H9 (cell line): ENCODE results near the gene ABCC4. TPM values are rescaled to one million over a fixed set of nuclear protein-coding genes. Genes with fewer than 3 reads are reported as not detected.

Experiments
- DNase-seq: peaks from one replicate; pipeline ENCODE4 v3.0.0-alpha.2; 2017
- H2AFZ ChIP-seq: one replicate; pipeline ENCODE4 v1.6.1; 2013; ENCODE audit warnings: mild to moderate bottlenecking, low read length, control low read depth, moderate library complexity
- H2AK5ac ChIP-seq: 2 replicates; pipeline ENCODE4 v1.6.1; 2013; ENCODE audit warnings: low read length, control low read depth, mixed read lengths; ENCODE audit not compliant: insufficient read length
- H2BK120ac ChIP-seq: one replicate; pipeline ENCODE4 v1.6.1; 2013; ENCODE audit warnings: low read depth, mild to moderate bottlenecking, low read length, control low read depth, inconsistent platforms; ENCODE audit not compliant: poor library complexity, severe bottlenecking
- H2BK12ac ChIP-seq: 2 replicates; pipeline ENCODE4 v1.6.1; 2013; ENCODE audit warnings: low read length, control low read depth, mixed read lengths, low read depth; ENCODE audit not compliant: insufficient read length
- H2BK15ac ChIP-seq: 2 replicates; pipeline ENCODE4 v1.6.1; 2013; ENCODE audit warnings: low read depth, low read length, control low read depth
- H2BK20ac ChIP-seq: one replicate; pipeline ENCODE4 v1.6.1; 2013; ENCODE audit warnings: low read depth, mild to moderate bottlenecking, low read length, control low read depth, inconsistent platforms; ENCODE audit not compliant: poor library complexity, severe bottlenecking
- H2BK5ac ChIP-seq: 2 replicates; pipeline ENCODE4 v1.6.1; 2013; ENCODE audit warnings: low read length, control low read depth, mixed read lengths; ENCODE audit not compliant: insufficient read length
- H3K14ac ChIP-seq: 2 replicates; pipeline ENCODE4 v1.6.1; 2013; ENCODE audit warnings: low read length, control low read depth; ENCODE audit not compliant: insufficient read depth
- H3K18ac ChIP-seq: 2 replicates; pipeline ENCODE4 v1.6.1; 2013; ENCODE audit warnings: low read depth, mild to moderate bottlenecking, mixed read lengths, low read length, control low read depth; ENCODE audit not compliant: insufficient read length
- H3K23ac ChIP-seq: 2 replicates; pipeline ENCODE4 v1.6.1; 2013; ENCODE audit warnings: low read length, control low read depth, mixed read lengths, low read depth; ENCODE audit not compliant: insufficient read length
- H3K23me2 ChIP-seq: 2 replicates; pipeline ENCODE4 v1.6.1; 2013; ENCODE audit warnings: low read depth, mild to moderate bottlenecking, mixed read lengths, low read length, control low read depth; ENCODE audit not compliant: insufficient read length, poor library complexity, severe bottlenecking
- H3K27ac ChIP-seq: 2 replicates; pipeline ENCODE4 v1.5.1; 2013; ENCODE audit warnings: low read length, control low read depth, mixed read lengths, low read depth; ENCODE audit not compliant: insufficient read length
- H3K27me3 ChIP-seq: 2 replicates; pipeline ENCODE4 v1.6.1; 2013; ENCODE audit warnings: low read length, control low read depth, inconsistent platforms; ENCODE audit not compliant: insufficient read depth
- H3K4ac ChIP-seq: 2 replicates; pipeline ENCODE4 v1.6.1; 2013; ENCODE audit warnings: low read depth, mild to moderate bottlenecking, control low read depth, inconsistent platforms, low read length, moderate library complexity
- H3K4me1 ChIP-seq: 2 replicates; pipeline ENCODE4 v1.6.1; 2013; ENCODE audit warnings: low read length, control low read depth, inconsistent platforms; ENCODE audit not compliant: insufficient read depth
- H3K4me2 ChIP-seq: 2 replicates; pipeline ENCODE4 v1.6.1; 2013; ENCODE audit warnings: low read length, control low read depth, mixed read lengths; ENCODE audit not compliant: insufficient read length, insufficient read depth
- H3K56ac ChIP-seq: 2 replicates; pipeline ENCODE4 v1.6.1; 2013; ENCODE audit warnings: low read depth, mild to moderate bottlenecking, mixed read lengths, low read length, control low read depth; ENCODE audit not compliant: insufficient read length
- H3K79me1 ChIP-seq: 2 replicates; pipeline ENCODE4 v1.6.1; 2013; ENCODE audit warnings: low read depth, mild to moderate bottlenecking, moderate library complexity, low read length, control low read depth, inconsistent platforms; ENCODE audit not compliant: insufficient read depth, poor library complexity, severe bottlenecking
- H3K79me2 ChIP-seq: 2 replicates; pipeline ENCODE4 v1.6.1; 2013; ENCODE audit warnings: low read length, control low read depth, inconsistent platforms; ENCODE audit not compliant: insufficient read depth
- H3K9ac ChIP-seq: 2 replicates; pipeline ENCODE4 v1.6.1; 2013; ENCODE audit warnings: low read length, control low read depth, mixed read lengths; ENCODE audit not compliant: insufficient read length; ENCODE audit errors: extremely low read depth
- H3K9me3 ChIP-seq: one replicate; pipeline ENCODE4 v1.6.1; 2013; ENCODE audit warnings: low read depth, low read length, inconsistent platforms; ENCODE audit not compliant: control insufficient read depth
- H3T11ph ChIP-seq: one replicate; pipeline ENCODE4 v1.6.1; 2013; ENCODE audit warnings: mild to moderate bottlenecking, low read length, control low read depth, inconsistent platforms
- H4K20me1 ChIP-seq: one replicate; pipeline ENCODE4 v1.6.1; 2013; ENCODE audit not compliant: control insufficient read depth, insufficient read length, insufficient read depth
- H4K5ac ChIP-seq: 2 replicates; pipeline ENCODE4 v1.6.1; 2013; ENCODE audit warnings: low read depth, mild to moderate bottlenecking, mixed read lengths, low read length, control low read depth; ENCODE audit not compliant: insufficient read length
- H4K8ac ChIP-seq: replicated peaks from 2 replicates; pipeline ENCODE4 v1.6.1; 2013; ENCODE audit warnings: low read length, control low read depth, mixed read lengths, low read depth; ENCODE audit not compliant: insufficient read length
- H4K91ac ChIP-seq: 2 replicates; pipeline ENCODE4 v1.6.1; 2013; ENCODE audit warnings: low read depth, mild to moderate bottlenecking, moderate library complexity, mixed read lengths, low read length, control low read depth; ENCODE audit not compliant: insufficient read length
- H3K27ac Mint-ChIP-seq, 3 experiments: 2 replicates in 2 of 3; 3 replicates in 1 of 3; pipeline ENCODE4 v1.8.0; 2020 to 2021; ENCODE audit warnings: mixed read lengths in 3 of 3, mild to moderate bottlenecking in 1 of 3, moderate library complexity in 1 of 3
- H3K27me3 Mint-ChIP-seq: 2 replicates; pipeline ENCODE4 v1.8.0; 2021; ENCODE audit warnings: low read depth, mild to moderate bottlenecking, moderate library complexity, mixed read lengths
- H3K36me3 Mint-ChIP-seq, 3 experiments: 2 replicates in 2 of 3; 3 replicates in 1 of 3; pipeline ENCODE4 v1.8.0; 2020 to 2021; ENCODE audit warnings: low read depth in 3 of 3, mixed read lengths in 3 of 3; ENCODE audit not compliant: insufficient read depth in 1 of 3
- H3K4me1 Mint-ChIP-seq, 2 experiments: 2 replicates each; pipeline ENCODE4 v1.8.0; 2020; ENCODE audit warnings: mixed read lengths in 2 of 2
- H3K4me3 Mint-ChIP-seq, 2 experiments: 2 replicates in 1 of 2; 3 replicates in 1 of 2; pipeline ENCODE4 v1.8.0; 2020 to 2021; ENCODE audit warnings: mild to moderate bottlenecking in 2 of 2, mixed read lengths in 2 of 2, moderate library complexity in 1 of 2
- H3K9me3 Mint-ChIP-seq, 2 experiments: 2 replicates in 1 of 2; 3 replicates in 1 of 2; pipeline ENCODE4 v1.8.0; 2020; ENCODE audit warnings: mild to moderate bottlenecking in 2 of 2, mixed read lengths in 2 of 2, moderate library complexity in 1 of 2
- CTCF ChIP-seq: fragments of 200-600 bp; sonication (generic); conservative IDR thresholded peaks from 3 replicates; pipeline ENCODE4 v1.8.0; 2021; ENCODE audit warnings: antibody characterized with exemption, mild to moderate bottlenecking
- WGBS: extraction: QIAGEN DNeasy Blood & Tissue Kit; methylation state at CpG from one replicate; pipeline ENCODE4 v1.1.7; 2013; ENCODE audit warnings: missing lambda C conversion rate, low lambda C conversion rate, mixed read lengths; ENCODE audit not compliant: insufficient read length; ENCODE audit errors: extremely low coverage; 5-methylcytosine and 5-hydroxymethylcytosine counted together
- total RNA-seq: library from RNA; stranded (reverse); gene quantifications from 2 replicates; pipeline ENCODE4 v1.2.1, GENCODE V29; 2021

Gene ABCC4
- total RNA-seq, 1 experiment from 2014 or later: 5.9 TPM

- H3K27me3 ChIP-seq: no peaks in the 10 kb centered on the region
- H3K4me3 Mint-ChIP-seq: no peak overlapping the region
These were observed 172.2 kb downstream of the ABCC4 start for GRCh38 chr13:95129004-95129403.

More at GRCh38 chr13:95129004-95129403, 172.2 kb downstream of the ABCC4 start:
- H3K79me1 ChIP-seq: no peaks in the 10 kb centered on the region
- H3K9ac ChIP-seq: no peak overlapping the region
- no peak overlapping the region for H2BK5ac ChIP-seq
- H3K27ac Mint-ChIP-seq: no peak overlapping the region
- H2BK120ac ChIP-seq: no peak overlapping the region
- no peak overlapping the region for H2AK5ac ChIP-seq
- H3K23ac ChIP-seq: no peak overlapping the region
- peaks cover 12 to 13% of the 10 kb centered on the region in 2 experiments for H3K4me1 Mint-ChIP-seq
- H3K9me3 Mint-ChIP-seq: peaks cover 0 to 3% of the 10 kb centered on the region in 2 experiments; a peak in 1 of 5 replicates
- H3K4ac ChIP-seq: no peak overlapping the region
- no CpG with 5 or more reads among the region's 3 CpGs for WGBS
- DNase-seq: no peak
- H4K8ac ChIP-seq: no peak overlapping the region
- H3T11ph ChIP-seq: no peak overlapping the region
- no peak overlapping the region for H4K5ac ChIP-seq
- H3K9me3 ChIP-seq: no peaks in the 10 kb centered on the region
- TF ChIP-seq CTCF: no peak
- H3K14ac ChIP-seq: no peak overlapping the region
- no peak overlapping the region for H3K18ac ChIP-seq
- peaks cover 5% of the 10 kb centered on the region; the same call in 1 of the 2 replicates for H3K4me1 ChIP-seq
- H3K56ac ChIP-seq: no peak overlapping the region
- no peaks in the 10 kb centered on the region for H3K27me3 Mint-ChIP-seq
- no peak overlapping the region for H3K27ac ChIP-seq
- H3K4me2 ChIP-seq: no peak overlapping the region
- H2BK12ac ChIP-seq: no peak overlapping the region
- no peak overlapping the region for H4K91ac ChIP-seq
- H3K79me2 ChIP-seq: no peaks in the 10 kb centered on the region
- H3K23me2 ChIP-seq: no peaks in the 10 kb centered on the region
- no peaks in the 10 kb centered on the region for H4K20me1 ChIP-seq
- no peak overlapping the region for H2BK15ac ChIP-seq
- peaks cover 0 to 4% (median 0%) of the 10 kb centered on the region in 3 experiments; a peak in 2 of 7 replicates for H3K36me3 Mint-ChIP-seq
- no peak overlapping the region for H2BK20ac ChIP-seq
- no peak overlapping the region for H2AFZ ChIP-seq
